HepG2 (cell line): Measurements from ENCODE around the gene USP40. TPM values are rescaled to one million over a fixed set of nuclear protein-coding genes. Genes with fewer than 3 reads are reported as not detected.

Experiments
- CSRNP1 ChIP-seq: sonication (generic); formaldehyde crosslinking; IDR thresholded peaks from 2 replicates; pipeline ENCODE4 v1.8.1; 2023; ENCODE audit warnings: mild to moderate bottlenecking, missing genetic modification reagents
- EP300 ChIP-seq, 3 experiments: sonication (generic) in 1 of 3; formaldehyde crosslinking in 1 of 3; IDR thresholded peaks; 2 replicates each; pipeline versions ENCODE4 v1.5.1 to v1.6.1; 2011 to 2020; ENCODE audit warnings: low read depth in 2 of 3, low read length in 2 of 3, borderline replicate concordance in 1 of 3, improper control_type of control experiment in 1 of 3, mild to moderate bottlenecking in 1 of 3, missing genetic modification reagents in 1 of 3, moderate library complexity in 1 of 3
- FOXP1 ChIP-seq, 2 experiments: fragments of 450-650 bp in 1 of 2; IDR thresholded peaks; 2 replicates each; pipeline ENCODE4 v1.6.1; 2017 to 2018; ENCODE audit warnings: antibody characterized with exemption in 1 of 2
- HIC2 ChIP-seq: sonication (generic); formaldehyde crosslinking; IDR thresholded peaks from 2 replicates; pipeline ENCODE4 v1.9.0; 2022; ENCODE audit warnings: low read depth, missing genetic modification reagents
- HNRNPL ChIP-seq: fragments of 200-400 bp; formaldehyde crosslinking; IDR thresholded peaks from 2 replicates; pipeline ENCODE4 v1.6.1; 2017; ENCODE audit warnings: mild to moderate bottlenecking, low read depth, low read length
- MLX ChIP-seq: IDR thresholded peaks from 2 replicates; pipeline ENCODE4 v1.6.1; 2016
- NR1H2 ChIP-seq: sonication (generic); formaldehyde crosslinking; IDR thresholded peaks from 2 replicates; pipeline ENCODE4 v1.8.1; 2022; ENCODE audit warnings: low read depth, missing genetic modification reagents, borderline replicate concordance
- RXRA ChIP-seq: sonication (generic); formaldehyde crosslinking; IDR thresholded peaks from 2 replicates; pipeline ENCODE4 v1.5.1; 2020; ENCODE audit warnings: missing genetic modification reagents
- ZBTB37 ChIP-seq: sonication (generic); formaldehyde crosslinking; IDR thresholded peaks from 2 replicates; pipeline ENCODE4 v1.4.0; 2020; ENCODE audit warnings: mild to moderate bottlenecking, missing genetic modification reagents
- ZFP36L1 ChIP-seq: sonication (generic); formaldehyde crosslinking; IDR thresholded peaks from 2 replicates; pipeline ENCODE4 v1.8.0; 2022; ENCODE audit warnings: mild to moderate bottlenecking, missing genetic modification reagents, moderate library complexity
- ZGPAT ChIP-seq: IDR thresholded peaks from 2 replicates; pipeline ENCODE4 v1.6.1; 2016; ENCODE audit warnings: mild to moderate bottlenecking
- ZKSCAN5 ChIP-seq: sonication (generic); formaldehyde crosslinking; IDR thresholded peaks from 2 replicates; pipeline ENCODE4 v1.5.1; 2020; ENCODE audit warnings: mild to moderate bottlenecking, missing genetic modification reagents
- ZMYM2 ChIP-seq: sonication (generic); formaldehyde crosslinking; IDR thresholded peaks from 2 replicates; pipeline ENCODE4 v1.8.0; 2022; ENCODE audit warnings: mild to moderate bottlenecking, missing genetic modification reagents
- ZNF121 ChIP-seq: sonication (generic); formaldehyde crosslinking; IDR thresholded peaks from 2 replicates; pipeline ENCODE4 v1.5.0; 2020; ENCODE audit warnings: mild to moderate bottlenecking, missing genetic modification reagents
- ZNF484 ChIP-seq: sonication (generic); formaldehyde crosslinking; IDR thresholded peaks from 2 replicates; pipeline ENCODE4 v1.5.1; 2020; ENCODE audit warnings: mild to moderate bottlenecking, low read depth, missing genetic modification reagents, borderline replicate concordance
- ZNF800 ChIP-seq: sonication (generic); formaldehyde crosslinking; IDR thresholded peaks from 2 replicates; pipeline ENCODE4 v1.4.0; 2020; ENCODE audit warnings: missing genetic modification reagents
- ZNF83 ChIP-seq: sonication (generic); formaldehyde crosslinking; IDR thresholded peaks from 2 replicates; pipeline ENCODE4 v1.4.0; 2020; ENCODE audit warnings: missing genetic modification reagents, mild to moderate bottlenecking, borderline replicate concordance
- polyA plus RNA-seq, 8 experiments: library from polyadenylated mRNA; depleted of rRNA in 3 of 8; stranded (reverse) in 7 of 8; unstranded in 1 of 8; fragments of >200 nt; fragmentation: Illumina TruSeq in 4 of 8; extraction: Trizol in 4 of 8; gene quantifications; 2 replicates each; pipeline versions ENCODE4 v1.2.1 to v1.2.3, GENCODE V29; 2011 to 2016; ENCODE audit warnings: low read depth in 4 of 8, missing spikeins in 1 of 8, mixed read lengths in 1 of 8; ENCODE audit not compliant: insufficient read depth in 1 of 8
- total RNA-seq, 5 experiments: library from RNA; depleted of rRNA; stranded (reverse); fragments of >200 nt; fragmentation: Illumina TruSeq; extraction: Trizol; gene quantifications; 2 replicates each; pipeline ENCODE4 v1.2.3, GENCODE V29; 2016; ENCODE audit warnings: low read depth in 1 of 5

The USP40 gene
- total and polyA plus RNA-seq, 2 of the 13 experiments (the other 11 are each of a cell fraction or from before 2014, with no cell fraction given) = 41.0 to 46.3 TPM

- peak; percentile 58; the same call in 1 of the 2 replicates for TF ChIP-seq HIC2
- TF ChIP-seq ZNF800 (CRISPR knock-in tag) = no peak
- TF ChIP-seq ZNF484 = no peak
- TF ChIP-seq CSRNP1 = 0 out of 2 replicates have a peak, but pooled peaks have one; percentile 57
- TF ChIP-seq MLX = 0 out of 2 replicates have a peak, but pooled peaks have one; percentile 9
- peak; percentile 73 for TF ChIP-seq RXRA (CRISPR knock-in tag)
- peak; percentile 39; the same call in 1 of the 2 replicates for TF ChIP-seq ZGPAT
- 0 out of 2 replicates have a peak, but pooled peaks have one; percentile 40 for TF ChIP-seq HNRNPL
- TF ChIP-seq FOXP1 (IDR thresholded peaks at IDR 0.05) = no peak; the same call in 1 of the 2 replicates
- peak; percentile 36; the same call in 1 of the 2 replicates for TF ChIP-seq FOXP1 (CRISPR knock-in tag; IDR thresholded peaks at IDR 0.05)
- no peak for TF ChIP-seq ZKSCAN5 (CRISPR knock-in tag)
- TF ChIP-seq ZBTB37 = 0 out of 2 replicates have a peak, but pooled peaks have one; percentile 35
- TF ChIP-seq EP300 (IDR thresholded peaks at IDR 0.05; ENCODE audit: low read depth in 2 of 2, low read length in 2 of 2) = peak; percentile 37 to 51; a peak in 3 of 4 replicates
- peak; percentile 25; the same call in 1 of the 2 replicates for TF ChIP-seq EP300 (CRISPR knock-in tag; IDR thresholded peaks at IDR 0.05; ENCODE audit: borderline replicate concordance)
- 0 out of 2 replicates have a peak, but pooled peaks have one; percentile 45 for TF ChIP-seq NR1H2 (CRISPR knock-in tag)
- no peak for TF ChIP-seq ZFP36L1
- TF ChIP-seq ZNF83 (CRISPR knock-in tag) = no peak
- TF ChIP-seq ZMYM2 (CRISPR knock-in tag) = peak; percentile 71; the same call in 1 of the 2 replicates
- TF ChIP-seq ZNF121 (CRISPR knock-in tag) = peak; percentile 83
These were observed 105.7 kb downstream of the USP40 start (continued) for GRCh38 chr2:233460726-233461441.
